ENCODE results near the gene GSS.

The GSS gene

DNA sequence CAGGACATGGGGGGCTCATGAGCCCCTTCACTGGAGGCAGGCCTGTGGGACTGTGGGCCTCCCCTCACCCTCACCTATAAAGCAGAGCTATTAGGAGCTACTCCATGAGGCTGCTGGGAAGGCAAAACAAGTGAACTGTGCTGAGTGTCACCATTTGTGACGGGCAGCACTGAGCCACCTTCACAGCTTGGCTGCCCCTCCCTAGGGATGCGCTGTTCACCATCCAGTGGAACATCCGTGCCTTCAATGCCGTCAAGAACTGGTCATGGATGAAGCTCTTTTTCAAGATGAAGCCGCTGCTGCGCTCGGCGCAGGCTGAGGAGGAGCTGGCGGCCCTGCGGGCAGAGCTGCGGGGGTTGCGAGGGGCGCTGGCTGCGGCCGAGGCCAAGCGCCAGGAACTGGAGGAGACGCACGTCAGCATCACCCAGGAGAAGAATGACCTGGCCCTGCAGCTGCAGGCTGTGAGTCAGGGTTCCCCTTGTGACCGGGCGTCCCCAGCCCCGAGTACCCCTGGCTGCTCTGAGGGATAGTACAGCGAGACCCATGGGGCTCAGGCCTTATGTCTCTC lies 38.4 kb upstream of the GSS start:
- DNase-seq (ENCODE audit: low read depth) = no peak

DNA sequence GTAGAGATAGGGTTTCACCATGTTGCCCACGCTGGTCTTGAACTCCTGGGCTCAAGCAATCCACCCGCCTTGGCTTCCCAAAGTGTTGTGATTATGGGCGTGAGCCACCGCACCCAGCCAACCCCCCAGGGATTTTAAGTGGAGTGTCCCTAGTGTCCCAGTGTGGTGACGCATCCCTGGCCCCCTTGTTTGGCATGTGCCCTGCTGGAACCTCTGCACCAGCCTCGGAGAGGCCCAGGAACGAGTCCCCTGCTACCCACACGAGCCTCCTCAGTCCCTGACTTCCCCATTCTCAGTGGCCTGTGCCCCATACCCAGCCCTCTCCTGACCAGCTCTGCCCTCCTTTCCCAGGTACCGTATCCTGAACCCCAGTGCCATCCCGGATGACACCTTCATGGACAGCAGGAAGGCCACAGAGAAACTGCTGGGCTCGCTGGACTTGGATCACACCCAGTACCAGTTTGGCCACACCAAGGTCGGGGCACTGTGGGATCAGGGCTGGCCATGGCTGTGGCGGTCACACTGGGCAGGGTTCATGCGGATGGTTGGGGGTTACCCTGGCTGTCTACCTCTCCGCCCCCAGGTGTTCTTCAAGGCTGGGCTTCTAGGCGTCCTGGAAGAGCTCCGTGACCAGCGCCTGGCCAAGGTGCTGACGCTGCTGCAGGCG lies 37.3 kb upstream of the GSS start:
- no peak for DNase-seq (ENCODE audit: low read depth)

DNA sequence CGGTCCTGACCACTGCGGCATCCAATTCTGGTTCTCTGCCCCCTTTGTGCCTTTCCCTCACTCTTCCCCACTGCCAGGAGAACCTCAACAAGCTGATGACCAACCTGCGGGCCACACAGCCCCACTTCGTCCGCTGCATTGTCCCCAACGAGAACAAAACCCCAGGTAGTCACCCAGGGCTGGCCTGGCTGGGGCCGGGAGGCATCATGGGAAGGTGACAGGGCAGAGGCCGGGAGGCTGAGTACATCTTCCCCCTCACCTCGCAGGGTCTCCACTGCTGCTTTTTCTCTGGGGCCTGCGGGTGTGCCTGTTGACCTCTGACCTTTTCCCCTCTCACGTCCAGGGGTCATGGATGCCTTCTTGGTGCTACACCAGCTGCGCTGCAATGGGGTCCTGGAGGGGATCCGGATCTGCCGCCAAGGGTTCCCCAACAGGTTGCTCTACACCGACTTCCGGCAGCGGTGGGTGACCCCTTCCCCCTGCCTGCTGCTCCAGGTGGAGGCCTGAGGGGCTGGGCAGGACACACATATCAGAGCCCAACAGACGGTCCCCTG lies 35.1 kb upstream of the GSS start:
- DNase-seq (ENCODE audit: low read depth) = no peak

DNA sequence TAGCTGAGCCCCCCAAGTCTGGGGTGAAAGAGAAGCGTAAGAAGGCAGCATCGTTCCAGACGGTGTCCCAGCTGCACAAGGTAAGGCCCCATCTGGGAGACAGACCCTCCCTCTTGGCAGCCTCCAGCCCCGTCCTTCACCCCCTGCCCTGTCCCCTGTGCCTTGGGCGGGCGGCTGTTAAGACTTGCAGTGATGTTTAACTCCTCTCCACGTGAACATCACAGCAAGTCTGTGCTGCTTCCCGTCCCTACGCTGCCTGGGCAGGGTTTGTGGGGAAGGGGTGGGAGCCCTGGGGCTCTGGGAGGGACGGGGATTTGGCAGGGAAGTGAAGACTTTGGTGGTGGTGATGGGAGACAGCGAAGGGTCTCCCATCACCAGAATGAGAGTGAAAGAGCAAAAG lies 34.6 kb upstream of the GSS start:
- DNase-seq (ENCODE audit: low read depth) = no peak

DNA sequence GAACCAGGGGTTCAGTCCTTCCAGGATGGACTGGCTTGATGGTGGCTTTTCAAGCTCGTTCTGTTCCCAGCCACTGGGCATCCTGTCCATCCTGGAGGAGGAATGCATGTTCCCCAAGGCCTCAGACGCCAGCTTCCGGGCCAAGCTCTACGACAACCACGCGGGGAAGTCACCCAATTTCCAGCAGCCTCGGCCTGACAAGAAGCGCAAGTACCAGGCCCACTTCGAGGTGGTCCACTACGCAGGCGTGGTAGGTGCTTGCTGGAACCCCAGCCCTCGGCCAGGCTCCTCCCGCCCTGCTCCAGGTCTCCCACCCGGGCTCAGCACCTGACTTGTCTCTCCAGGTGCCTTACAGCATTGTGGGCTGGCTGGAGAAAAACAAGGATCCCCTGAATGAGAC lies 34.1 kb upstream of the GSS start:
- DNase-seq (ENCODE audit: low read depth) = no peak

DNA sequence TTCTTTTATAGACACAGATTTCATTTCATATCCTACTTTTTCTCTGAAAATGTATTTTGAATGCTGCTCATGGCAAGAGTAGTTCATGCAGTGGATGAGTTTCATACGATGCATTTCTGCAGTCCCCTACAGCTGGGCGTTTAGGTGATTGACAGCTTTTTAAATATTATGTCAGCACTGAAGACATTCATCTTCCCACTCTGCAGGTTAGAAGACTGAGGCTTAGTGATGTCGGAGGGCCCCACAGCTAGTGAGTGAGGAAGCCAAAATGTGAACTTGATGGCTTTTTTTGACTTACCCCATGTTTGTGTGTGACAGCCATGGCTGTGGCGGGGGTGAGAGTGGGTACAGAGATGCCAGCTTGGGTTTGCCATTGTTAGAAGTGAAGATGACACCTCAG lies 33.5 kb upstream of the GSS start:
- no peak for DNase-seq (ENCODE audit: low read depth)

DNA sequence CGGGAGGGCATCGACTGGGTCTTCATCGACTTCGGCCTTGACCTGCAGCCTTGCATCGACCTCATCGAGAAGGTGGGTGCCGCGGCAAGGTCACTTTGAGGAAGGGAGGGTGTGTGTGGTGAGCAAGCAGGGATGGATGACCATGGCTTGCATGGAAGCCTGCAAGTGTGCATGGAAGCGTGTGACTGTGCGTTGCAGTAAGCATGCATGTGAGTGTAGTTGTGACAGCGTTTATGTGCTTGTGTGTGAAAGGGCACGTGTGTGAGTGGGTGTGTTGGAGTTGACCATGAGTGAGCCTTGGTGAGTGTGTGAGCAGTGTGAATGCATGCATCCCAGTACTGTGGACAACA lies 32.6 kb upstream of the GSS start:
- DNase-seq (ENCODE audit: low read depth) = no peak

DNA sequence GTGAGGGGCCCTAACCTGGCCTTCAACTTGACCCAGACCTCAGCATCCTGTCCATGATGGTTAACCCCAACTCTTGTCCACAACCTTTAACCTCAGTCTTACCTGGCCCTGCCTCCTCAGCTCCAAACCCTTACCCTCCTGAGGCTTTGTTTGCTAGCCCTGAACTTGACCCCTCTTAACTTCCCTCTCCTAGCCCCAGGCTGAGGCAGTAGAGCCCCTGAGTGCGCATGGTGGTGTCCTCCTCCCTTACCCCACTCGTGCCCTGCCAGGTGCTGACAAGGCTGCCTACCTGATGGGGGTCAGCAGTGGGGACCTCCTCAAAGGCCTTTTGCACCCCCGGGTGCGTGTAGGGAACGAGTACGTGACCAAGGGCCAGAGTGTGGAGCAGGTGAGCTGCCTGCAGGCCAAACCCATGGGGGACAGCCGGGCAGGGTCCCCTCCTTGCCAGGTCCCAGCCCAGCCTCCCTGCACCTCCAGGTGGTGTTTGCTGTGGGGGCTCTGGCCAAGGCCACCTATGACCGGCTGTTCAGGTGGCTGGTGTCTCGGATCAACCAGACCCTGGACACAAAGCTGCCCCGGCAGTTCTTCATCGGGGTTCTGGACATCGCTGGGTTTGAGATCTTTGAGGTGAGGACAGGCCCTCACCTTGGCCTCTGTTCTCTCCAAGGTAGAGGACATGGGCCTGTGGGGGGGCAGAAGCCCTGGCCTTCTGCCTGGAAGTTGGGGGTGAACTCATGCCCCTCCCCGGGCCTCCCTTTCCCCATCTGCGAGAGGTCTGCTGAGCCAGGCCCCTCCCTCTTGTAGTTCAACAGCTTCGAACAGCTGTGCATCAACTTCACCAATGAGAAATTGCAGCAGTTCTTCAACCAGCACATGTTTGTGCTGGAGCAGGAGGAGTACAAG lies 31.9 kb upstream of the GSS start:
- no peak for DNase-seq (ENCODE audit: low read depth)

DNA sequence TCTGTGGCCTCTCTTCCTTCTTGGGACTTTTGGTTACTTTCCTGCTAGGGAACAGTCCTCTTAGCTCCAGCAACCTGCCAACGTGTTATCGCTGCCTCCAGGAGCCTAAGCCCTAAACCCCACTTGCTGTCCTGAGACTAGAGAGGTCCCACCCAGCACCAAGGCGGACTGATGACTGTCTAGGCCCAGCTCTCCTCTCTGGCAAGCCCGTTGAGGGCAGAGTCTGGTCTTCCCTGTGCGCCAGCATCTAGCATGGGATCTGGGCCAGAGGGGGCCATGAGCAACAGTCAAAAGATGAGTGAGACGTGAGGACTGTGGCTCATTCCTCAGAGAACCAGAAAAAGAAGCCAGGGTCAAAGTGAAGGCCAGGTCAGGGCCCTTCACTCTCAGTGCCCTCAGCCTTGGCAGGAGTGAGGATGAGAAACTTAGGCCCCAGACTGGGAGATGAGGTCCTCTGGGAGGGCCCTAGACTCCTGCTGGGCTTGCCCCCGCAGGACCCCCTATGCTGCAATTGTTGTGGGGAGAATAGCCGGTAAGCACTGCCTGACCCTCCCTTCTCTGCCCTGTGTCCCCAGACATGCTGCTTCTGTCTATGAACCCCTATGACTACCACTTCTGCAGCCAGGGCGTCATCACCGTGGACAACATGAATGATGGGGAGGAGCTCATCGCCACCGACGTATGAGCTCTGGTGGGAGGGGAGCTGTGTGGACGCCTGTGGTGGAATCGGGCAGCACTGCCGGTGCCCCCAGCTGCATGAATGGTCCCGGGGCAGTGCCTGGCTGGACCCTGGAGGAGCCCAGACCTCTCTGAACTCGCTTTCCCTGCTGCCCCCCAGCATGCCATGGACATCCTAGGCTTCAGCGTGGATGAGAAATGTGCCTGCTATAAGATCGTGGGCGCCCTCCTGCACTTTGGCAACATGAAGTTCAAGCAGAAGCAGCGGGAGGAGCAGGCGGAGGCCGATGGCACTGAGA lies 31.0 kb upstream of the GSS start:
- no peak for DNase-seq (ENCODE audit: low read depth)

DNA sequence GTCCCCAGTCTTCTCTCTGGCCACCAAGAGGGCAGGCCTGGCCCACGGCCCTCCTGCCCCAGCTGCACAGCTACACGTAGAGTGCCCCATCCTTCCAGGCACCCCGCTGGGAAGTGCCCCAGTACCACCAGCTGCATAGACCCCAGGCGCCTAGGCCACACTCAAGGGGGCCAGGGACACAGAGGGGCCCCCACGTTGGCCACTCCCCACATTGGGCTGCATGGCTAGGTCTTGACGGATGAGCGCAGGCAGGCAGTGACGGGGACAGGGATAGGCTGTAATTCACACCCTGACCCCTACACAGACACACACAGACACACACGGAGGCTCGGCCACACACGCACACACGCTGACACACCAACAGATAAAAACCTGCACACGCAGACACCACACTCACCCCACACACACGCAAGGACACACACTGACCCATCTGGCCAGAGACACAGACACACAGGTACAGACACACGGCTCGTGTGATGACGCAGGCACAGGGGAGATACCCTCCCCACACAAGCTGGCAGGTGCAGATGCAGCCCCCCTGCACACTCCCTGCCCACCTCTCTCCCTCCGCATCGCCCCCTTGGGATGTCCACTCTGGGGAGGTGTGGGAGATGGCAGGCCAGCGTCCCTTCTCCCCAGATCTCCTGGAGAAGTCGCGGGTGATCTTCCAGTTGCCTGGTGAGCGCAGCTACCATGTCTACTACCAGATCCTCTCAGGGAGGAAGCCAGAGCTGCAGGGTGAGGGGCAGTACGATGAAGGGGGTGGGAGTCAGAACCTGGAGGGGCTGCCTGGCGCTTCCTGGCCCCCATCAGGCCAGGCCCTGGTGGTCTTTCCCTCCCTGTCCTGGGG lies 30.1 kb upstream of the GSS start:
- no peak for DNase-seq (ENCODE audit: low read depth)

DNA sequence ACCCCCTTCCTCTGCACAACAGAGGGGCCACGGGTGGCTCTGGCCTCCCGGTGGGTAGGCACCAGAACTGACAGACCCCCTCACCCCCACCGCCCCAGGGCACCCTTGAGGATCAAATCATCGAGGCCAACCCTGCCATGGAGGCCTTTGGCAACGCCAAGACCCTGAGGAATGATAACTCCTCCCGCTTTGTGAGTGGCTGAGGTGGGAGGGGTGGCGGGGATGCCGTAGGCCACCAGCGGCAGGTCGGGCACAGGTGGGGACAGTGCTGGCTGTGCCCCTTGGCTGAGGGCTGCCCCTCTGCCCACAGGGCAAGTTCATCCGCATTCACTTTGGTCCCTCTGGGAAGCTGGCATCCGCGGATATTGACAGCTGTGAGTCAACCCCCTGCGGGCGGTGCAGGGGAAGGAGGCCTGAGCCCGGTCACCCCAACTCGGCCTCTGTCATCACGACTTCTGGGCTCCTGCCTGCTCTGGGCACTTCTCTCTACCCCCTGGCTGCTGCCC lies 29.2 kb upstream of the GSS start:
- DNase-seq (ENCODE audit: low read depth) = no peak

DNA sequence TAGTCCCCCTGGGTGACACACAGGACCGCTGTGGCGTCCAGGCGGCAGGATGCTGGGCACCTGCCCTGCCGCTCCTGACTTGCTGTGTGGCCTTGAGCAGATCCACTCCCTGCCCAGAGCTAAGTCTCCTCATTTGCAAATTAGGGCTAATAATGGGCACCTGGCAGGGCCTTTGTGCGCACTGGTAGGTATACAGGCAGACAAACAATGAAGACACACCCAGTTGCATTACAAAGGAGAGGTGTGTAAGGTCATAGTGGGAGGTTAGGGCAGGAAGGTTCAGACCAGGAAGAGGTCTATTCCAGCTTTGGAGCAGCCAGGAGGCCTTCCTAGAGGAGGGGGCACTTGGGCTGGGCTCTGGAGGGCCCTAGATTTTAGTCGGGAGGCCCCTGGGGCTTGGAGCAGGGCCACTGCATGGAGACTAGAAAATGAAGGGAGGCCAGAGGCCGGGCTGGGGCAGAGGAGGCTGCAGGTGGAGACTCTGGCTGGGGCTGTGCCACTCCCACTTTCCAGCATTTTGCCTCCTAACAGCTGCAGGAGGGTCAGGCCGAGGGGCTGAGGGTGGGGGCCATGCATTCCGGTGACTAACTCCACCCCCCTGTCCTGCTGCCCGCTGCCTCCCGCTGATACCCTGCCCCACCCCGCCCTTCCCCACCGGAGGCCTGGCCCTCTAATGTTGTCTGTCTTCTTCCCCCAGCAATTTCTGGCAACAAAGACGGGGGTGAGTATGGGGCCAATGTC lies 28.6 kb upstream of the GSS start:
- no peak for DNase-seq (ENCODE audit: low read depth)

DNA sequence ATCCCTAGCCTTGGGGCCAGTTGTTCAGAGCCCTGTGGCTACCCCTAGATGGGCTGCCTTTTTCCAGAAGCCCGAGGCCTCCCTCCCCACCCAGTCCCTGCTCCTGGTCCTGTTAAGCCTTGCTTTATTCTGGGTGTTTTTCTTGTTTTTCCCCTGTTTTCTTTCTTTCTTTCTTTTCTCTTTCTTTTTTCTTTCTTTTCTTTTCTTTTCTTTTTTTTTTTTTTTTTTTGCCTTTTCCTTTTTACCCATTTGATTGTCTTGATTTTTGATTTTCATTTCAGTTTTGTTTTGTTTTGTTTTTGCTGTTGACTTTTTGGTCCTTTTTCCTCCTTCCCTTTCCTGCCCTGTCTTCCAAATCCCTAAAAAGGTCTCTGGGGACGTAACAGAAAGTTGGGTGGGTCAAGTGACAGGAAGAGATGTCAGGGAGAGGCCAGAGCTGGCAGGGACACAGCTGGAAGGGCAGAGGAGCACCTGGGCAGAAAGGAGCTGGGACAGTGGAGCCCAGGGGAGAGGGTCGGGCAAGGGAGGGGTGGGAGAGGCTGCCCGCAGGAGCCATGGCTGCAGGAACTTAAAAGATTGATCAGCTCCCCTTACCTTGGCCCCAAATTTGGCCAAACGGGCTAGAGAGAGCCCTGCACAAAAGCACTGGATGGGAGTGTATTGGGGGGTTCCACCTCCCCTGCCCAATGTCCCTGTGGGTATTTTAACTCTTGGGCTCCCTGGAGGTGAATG lies 27.6 kb upstream of the GSS start:
- no peak for DNase-seq (ENCODE audit: low read depth)

DNA sequence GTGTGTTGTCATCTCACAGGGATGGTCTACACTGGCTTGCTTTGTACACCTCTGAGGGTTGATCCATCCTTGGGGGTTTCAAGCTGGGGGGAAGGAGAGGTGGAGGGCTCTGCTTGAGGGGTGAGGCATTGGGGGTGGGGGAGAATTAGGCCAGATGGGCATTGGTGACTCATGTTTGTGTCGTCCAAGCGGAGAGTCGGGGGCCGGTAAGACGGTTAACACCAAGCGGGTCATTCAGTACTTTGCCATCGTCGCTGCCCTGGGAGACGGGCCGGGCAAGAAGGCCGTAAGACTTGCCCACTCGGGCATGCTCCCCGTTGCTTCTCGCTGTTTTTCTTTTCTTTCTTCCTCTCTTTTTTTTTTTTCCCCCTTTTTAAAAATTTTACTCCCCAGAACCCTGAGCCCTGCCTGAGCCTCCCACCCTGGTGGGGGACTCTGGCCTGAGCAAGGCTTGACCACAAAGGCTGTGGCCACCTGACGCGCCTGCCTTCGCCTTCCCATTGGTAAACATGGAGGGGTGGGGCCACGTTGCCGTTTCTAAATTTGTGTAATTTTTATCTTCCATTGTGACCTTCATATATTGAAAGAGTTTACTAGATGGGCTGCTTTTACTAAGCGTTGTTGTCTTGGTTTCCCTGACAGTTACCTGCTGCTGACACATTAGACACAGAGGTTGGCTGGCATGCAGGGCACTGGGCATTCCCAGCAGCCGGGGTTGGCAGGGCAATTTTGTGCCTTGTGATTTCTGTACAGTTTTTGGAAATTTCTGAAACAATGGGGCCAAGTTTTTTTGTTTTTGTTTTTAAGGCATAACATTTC lies 26.9 kb upstream of the GSS start:
- no peak for DNase-seq (ENCODE audit: low read depth)

DNA sequence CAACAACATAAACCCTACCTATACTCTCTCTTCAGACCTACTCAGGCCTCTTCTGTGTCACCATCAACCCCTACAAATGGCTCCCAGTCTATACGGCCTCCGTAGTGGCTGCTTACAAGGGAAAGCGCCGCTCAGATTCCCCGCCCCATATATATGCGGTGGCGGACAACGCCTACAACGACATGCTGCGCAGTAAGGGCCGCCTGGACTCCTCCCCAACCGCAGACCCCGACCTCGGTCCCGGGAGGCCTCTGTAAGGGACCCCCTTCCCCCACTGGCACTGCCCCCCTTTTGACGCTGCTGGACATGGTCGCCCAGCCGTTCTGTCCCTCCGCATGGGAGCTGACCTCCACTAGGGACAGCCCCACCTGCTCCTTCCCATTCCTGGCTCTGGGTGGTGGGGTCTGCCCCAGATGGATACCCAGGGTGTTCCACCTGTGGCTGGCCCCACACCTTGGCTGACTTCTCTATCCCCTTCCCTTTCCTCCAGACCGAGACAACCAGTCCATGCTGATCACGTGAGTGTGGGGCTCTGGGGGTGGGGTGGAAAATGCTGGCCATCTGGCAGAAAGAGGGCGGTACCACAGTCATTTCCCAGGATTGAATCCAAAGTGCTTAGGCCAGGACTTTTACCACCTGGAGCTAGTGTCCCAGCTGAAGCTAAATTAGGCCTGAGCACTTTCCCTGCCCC lies 25.1 kb upstream of the GSS start:
- no peak for DNase-seq (ENCODE audit: low read depth)

DNA sequence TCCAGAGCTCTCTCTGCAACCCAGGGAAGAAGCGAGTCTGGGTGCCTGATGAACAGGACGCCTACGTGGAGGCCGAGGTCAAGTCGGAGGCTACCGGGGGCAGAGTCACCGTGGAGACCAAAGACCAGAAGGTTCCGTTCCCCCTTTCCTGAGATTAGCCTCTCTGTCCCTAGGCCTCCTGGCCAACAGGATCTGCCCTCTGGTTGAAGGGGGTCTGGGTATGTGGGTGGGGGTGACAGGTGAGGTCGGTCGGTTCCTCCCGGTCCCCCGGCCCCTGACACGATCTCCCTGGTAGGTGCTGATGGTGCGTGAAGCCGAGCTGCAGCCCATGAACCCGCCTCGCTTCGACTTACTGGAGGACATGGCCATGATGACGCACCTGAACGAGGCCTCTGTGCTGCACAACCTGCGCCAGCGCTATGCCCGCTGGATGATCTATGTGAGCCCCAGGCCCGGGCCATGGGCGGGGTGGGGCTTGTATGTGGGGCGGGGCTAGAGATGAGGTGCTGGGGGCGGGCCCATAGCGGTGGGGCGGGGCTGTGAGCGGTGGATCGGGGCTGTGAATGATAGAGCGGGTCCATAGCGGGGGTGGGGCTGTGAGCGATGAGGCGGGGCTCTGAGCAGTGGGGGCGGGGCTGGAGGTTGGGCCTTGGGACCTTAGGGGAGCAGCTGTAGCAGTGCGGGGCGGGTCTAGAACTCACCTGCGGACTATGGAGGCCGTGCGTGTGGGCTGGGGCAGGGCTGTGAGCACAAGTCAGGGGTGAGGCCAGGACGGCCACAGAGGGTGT lies 24.0 kb upstream of the GSS start:
- DNase-seq (ENCODE audit: low read depth) = no peak
